Stimulated activated CD8-positive, alpha-beta memory T cell treated with anti-CD3 and anti-CD28 coated beads, Interleukin-12 subunit alpha, Interleukin-12 subunit beta, amount 100 ng/mL, for 4 hours (primary cell): ENCODE results near the gene TEKTIP1.

Source experiments
- DNase-seq: peaks from one replicate; pipeline ENCODE4 v3.0.0-alpha.2; 2020; ENCODE audit warnings: low read depth

The TEKTIP1 gene

DNA sequence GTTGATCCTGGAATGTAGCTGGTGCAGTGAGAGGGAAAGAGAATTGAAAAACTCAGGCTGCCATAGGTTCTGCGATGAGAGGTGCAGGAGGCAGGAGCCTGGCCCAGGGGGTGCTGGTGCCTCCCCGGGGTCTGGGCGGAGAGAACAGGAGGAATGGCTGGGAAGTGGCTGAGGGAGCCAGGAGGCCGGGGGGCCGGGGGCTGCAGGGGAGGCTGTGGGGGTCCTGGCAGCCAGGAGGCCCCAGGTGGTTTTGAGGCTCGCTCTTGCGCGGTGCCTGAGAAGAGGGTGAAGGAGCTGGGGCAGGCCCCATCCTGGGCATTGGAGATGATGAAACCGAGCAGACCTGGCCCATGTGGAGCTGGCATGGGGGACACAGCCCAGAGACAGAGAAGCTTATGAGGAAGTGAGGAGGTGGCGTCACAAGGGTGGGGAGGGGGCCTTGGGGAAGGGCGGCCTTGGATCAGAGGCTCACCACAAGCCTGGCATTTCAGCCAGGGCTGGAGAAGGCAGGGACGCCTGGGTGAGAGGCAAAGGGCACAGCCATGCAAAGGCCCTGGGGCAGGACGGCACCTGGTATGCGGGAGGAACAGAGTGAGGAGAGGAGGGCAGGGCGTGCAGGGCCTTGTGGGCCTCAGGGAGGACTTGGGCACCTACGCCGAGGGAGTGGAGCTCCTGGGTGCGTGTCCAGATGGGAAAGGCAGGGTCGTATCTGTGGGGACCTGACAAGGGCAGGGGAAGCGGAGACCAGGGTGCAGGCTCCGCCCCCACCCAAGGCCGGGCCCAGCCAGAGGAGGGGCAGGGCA lies 1.3 kb upstream of the TEKTIP1 start:
- no peak for DNase-seq

GRCh38 chr19:3538258-3538929 lies 580 bp upstream of the TEKTIP1 start:
- no peak for DNase-seq

DNA sequence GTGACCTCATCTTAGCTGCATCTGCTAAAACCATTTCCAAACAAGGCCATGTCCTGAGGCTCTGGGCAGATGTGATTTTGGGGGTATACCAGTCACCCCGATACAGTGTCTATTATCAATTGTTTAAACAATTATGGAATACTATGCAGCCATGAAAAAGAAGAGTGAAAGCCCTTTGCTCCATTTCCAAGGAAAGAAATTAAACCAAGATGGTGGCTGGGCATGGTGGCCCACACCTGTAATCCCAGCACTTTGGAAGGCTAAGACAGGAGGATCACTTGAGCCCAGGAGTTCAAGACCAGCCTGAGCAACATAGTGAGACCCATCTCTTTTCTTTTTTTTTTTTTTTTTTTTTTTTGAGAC lies 763 bp downstream of the TEKTIP1 start:
- DNase-seq: no peak

GRCh38 chr19:3543150-3544057 lies 4.4 kb downstream of the TEKTIP1 start:
- no peak for DNase-seq

DNA sequence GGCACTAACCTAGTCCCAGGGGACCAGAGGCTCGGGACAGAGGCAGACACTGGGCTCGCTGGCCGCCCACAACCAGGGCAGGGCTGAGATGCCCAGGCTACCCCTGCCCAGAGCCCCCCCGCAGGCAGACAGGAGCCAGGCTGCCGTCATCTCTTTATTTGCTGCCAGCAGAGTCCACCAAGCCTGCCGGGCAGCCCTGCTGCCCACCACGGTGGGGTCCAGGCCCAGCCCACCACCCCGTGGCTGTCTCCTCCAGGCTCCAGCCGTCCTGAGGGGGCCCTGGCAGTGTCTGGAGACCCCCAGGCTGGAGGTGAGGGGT lies 5.0 kb downstream of the TEKTIP1 start:
- no peak for DNase-seq

GRCh38 chr19:3544742-3545668 lies 6.0 kb downstream of the TEKTIP1 start:
- DNase-seq: peak; percentile 48

- DNase-seq: no peak
Observed at GRCh38 chr19:3545669-3546034, 6.7 kb downstream of the TEKTIP1 start.

- DNase-seq: no peak
Observed at GRCh38 chr19:3546119-3546518, 7.1 kb downstream of the TEKTIP1 start.

DNA sequence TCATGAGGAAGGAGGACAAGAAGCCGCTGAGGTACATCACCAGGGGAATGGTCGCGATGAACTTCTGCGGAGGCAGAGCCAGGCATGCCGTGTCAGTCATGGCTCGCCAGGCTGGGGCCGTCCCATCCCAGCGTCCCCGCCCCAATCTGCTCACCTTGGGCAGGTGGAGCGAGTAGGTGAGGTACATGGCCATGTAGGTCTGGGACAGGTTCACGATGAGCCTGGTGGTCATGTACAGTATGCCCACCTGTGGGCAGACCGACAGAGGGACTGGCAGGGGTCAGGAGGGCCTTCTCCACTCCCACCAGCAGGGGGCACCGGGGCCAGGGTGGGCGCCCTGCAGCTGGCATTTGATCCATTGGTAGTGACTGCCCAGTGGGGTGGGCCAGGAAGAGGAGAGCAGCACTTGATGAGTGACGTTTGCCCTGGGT lies 8.3 kb downstream of the TEKTIP1 start:
- no peak for DNase-seq

DNA sequence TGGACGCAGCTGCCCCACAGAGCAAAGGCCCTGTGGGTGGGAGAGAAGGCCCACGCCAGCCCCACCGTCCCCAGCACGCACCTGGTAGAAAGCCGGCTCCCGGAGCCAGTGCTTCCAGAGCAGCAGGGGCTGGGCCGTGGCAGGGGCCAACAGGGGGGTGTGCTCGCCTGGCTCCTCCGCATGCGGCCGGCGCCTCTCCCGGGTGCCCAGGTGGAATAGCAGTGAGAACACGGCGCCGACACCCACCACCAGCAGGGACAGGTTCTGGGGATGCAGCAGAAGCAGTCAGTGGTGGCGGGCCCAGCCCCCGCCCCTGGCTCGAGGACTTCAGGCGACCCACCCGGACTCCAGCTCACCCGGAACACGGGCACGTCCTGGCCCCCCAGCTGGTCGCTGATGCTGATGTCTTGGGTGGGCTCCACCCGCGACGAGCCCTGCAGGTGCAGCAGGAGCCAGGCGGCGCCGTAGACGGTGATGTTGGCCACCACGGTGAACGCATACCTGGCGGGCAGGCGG lies 8.9 kb downstream of the TEKTIP1 start:
- no peak for DNase-seq

- no peak for DNase-seq
Observed at GRCh38 chr19:3548606-3549005, 9.6 kb downstream of the TEKTIP1 start.

- DNase-seq: no peak
Observed at GRCh38 chr19:3549816-3550215, 10.8 kb downstream of the TEKTIP1 start.

- no peak for DNase-seq
Observed at GRCh38 chr19:3550947-3551791, 12.2 kb downstream of the TEKTIP1 start.

DNA sequence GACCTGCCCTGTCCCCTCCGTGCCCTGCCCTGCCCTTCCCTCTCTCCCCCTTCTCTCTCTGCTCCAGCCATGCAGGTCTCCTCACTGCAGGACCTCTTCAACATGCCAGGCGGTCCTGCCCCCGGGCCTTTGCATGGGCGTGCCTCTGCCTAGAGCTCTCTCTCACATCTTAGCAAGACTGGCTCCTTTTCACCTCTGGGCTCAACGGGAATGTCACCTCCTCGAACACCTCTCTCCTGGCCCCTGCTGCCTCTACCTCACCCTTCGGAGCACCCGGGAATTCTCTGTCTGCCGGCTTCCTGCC lies 12.8 kb downstream of the TEKTIP1 start:
- DNase-seq: no peak

DNA sequence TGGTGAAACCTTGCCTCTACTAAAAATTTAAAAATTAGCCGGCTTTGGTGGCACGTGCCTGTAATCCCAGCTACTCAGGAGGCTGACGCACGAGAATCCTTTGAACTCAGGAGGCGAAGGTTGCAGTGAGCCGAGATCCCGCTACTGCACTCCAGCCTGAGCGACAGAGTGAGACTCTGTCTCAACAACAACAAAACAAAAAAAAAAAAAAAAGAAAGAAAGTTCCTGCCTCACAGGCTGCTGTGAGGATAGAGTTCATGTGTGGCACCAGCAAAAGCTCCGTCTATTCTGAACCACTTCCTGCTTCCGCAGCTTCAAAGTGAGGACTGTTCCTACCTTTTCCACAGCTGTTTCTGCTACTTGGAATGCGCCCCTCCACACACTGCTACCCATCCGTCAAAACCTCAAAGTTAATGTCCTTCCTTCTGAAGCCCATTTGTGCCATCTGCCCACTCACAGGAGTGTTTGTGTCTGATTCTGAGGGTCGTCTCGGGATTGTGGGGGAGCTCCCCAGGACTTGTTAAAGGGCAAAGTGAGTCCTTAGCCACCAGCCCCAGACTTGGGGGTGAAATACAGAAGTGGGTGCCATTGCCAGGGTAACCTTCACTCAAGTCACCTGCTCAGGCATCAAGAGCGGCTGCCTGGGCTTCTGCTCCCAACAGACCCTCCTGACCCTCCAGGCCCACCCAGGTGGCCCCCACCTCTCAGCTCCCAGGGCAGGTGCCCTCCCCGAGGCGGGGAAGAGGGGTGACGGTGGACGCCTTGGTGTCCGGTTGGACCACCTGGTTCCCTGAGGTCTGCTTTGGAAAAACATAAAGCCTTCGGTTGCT lies 15.5 kb downstream of the TEKTIP1 start:
- no peak for DNase-seq

- DNase-seq: no peak
Observed at GRCh38 chr19:3555653-3556422, 16.9 kb downstream of the TEKTIP1 start.

DNA sequence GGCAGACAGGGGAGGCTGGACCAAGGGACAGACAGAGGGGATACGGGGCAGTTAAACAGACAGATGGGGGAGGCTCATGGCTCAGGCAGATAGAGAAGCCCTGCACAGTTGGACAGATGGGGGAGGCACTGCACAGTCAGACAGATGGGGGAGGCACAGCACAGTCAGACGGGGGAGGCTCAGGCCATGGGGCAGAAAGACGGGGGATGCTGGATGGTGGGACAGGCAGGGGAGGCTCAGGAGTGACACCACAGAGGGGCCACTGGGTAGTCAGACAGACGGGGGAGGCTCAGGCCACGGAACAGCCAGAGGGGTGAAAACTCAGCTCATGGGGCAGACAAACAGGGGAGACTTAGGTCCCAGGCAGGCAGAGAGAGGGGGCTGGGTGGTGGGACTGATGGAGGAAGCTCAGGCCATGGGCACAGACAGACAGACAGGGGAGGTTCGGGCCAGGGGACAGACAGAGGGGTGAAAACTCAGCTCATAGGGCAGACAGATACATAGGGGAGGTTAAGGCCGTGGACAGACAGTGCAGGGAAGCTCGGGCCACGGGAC lies 17.5 kb downstream of the TEKTIP1 start:
- no peak for DNase-seq

- peak; percentile 62 for DNase-seq
Observed at GRCh38 chr19:3556978-3557460, 18.0 kb downstream of the TEKTIP1 start.
